ENCODE results near the gene TRPM2. TPM values are rescaled to one million over a fixed set of nuclear protein-coding genes. Genes with fewer than 3 reads are reported as not detected.

Gene TRPM2
- total RNA-seq, 2 donors from 2014 or later: 1.6 to 12.5 TPM

- Mint-ChIP-seq H3K27ac (no peak overlapping the region), H3K9me3 (peaks cover 18% of the 10 kb centered on the region)
These were observed 130.1 kb downstream of the TRPM2 start for GRCh38 chr21:44483288-44484237.

GRCh38 chr21:44484498-44485253 is 131.3 kb downstream of the TRPM2 start:
- DNase-seq: no peak
- peak overlapping the region; percentile 89 for H3K27ac Mint-ChIP-seq
- Histone ChIP-seq H3K36me3 (ENCODE audit: control insufficient read depth, insufficient read depth, low read length) (peaks cover 8% of the 10 kb centered on the region), H3K4me3 (ENCODE audit: low read length) (peak overlapping the region; percentile 64), H3K27ac (ENCODE audit: low read depth, low read length) (no peak overlapping the region), H3K9me3 (ENCODE audit: control insufficient read depth, low read length) (peaks cover 24% of the 10 kb centered on the region), H3K4me1 (ENCODE audit: control insufficient read depth, insufficient read depth, low read length) (no peaks in the 10 kb centered on the region), H3K9ac (ENCODE audit: extremely low read depth, low read length, poor library complexity, severe bottlenecking) (no peak overlapping the region), H3K27me3 (ENCODE audit: control insufficient read depth, insufficient read depth, low read length, poor library complexity, severe bottlenecking) (no peaks in the 10 kb centered on the region)
- WGBS, 2 experiments (ENCODE audit: insufficient coverage in 1 of 2, insufficient read length in 1 of 2): 94 to 98% methylated on average over 7 to 23 of the region's 43 CpGs
- H3K4me3 Mint-ChIP-seq: peak overlapping the region; percentile 79
- H3K9me3 Mint-ChIP-seq: peaks cover 11% of the 10 kb centered on the region
- H3K4me1 Mint-ChIP-seq: peaks cover 13% of the 10 kb centered on the region
- H3K36me3 Mint-ChIP-seq (ENCODE audit: low read depth): peaks cover 12% of the 10 kb centered on the region
- H3K27me3 Mint-ChIP-seq (ENCODE audit: insufficient read depth): no peaks in the 10 kb centered on the region
- TF ChIP-seq CTCF (conservative IDR thresholded peaks at IDR 0.05): no peak

More at GRCh38 chr21:44483288-44484237, 130.1 kb downstream of the TRPM2 start:
- H3K4me1 Mint-ChIP-seq: peaks cover 13% of the 10 kb centered on the region
- WGBS, 2 experiments (ENCODE audit: insufficient coverage in 1 of 2, insufficient read length in 1 of 2): 92 to 93% methylated on average over 25 to 28 of the region's 28 CpGs
- Histone ChIP-seq H3K9me3 (ENCODE audit: control insufficient read depth, low read length) (peaks cover 26% of the 10 kb centered on the region), H3K36me3 (ENCODE audit: control insufficient read depth, insufficient read depth, low read length) (peaks cover 11% of the 10 kb centered on the region), H3K4me3 (ENCODE audit: low read length) (peak overlapping the region; percentile 64), H3K27ac (ENCODE audit: low read depth, low read length) (no peak overlapping the region), H3K9ac (ENCODE audit: extremely low read depth, low read length, poor library complexity, severe bottlenecking) (no peak overlapping the region), H3K4me1 (ENCODE audit: control insufficient read depth, insufficient read depth, low read length) (no peaks in the 10 kb centered on the region), H3K27me3 (ENCODE audit: control insufficient read depth, insufficient read depth, low read length, poor library complexity, severe bottlenecking) (no peaks in the 10 kb centered on the region)
- H3K36me3 Mint-ChIP-seq (ENCODE audit: low read depth): peaks cover 3% of the 10 kb centered on the region
- H3K4me3 Mint-ChIP-seq: no peak overlapping the region
- H3K27me3 Mint-ChIP-seq (ENCODE audit: insufficient read depth): no peaks in the 10 kb centered on the region
- TF ChIP-seq CTCF (conservative IDR thresholded peaks at IDR 0.05): no peak
- no peak for DNase-seq

GRCh38 chr21:44485254-44485793 is 131.9 kb downstream of the TRPM2 start:
- Mint-ChIP-seq H3K4me3 (peak overlapping the region; percentile 79), H3K27me3 (ENCODE audit: insufficient read depth) (no peaks in the 10 kb centered on the region), H3K9me3 (peaks cover 11% of the 10 kb centered on the region), H3K36me3 (ENCODE audit: low read depth) (peaks cover 18% of the 10 kb centered on the region), H3K4me1 (peaks cover 13% of the 10 kb centered on the region), H3K27ac (peak overlapping the region; percentile 89)
- Histone ChIP-seq H3K9me3 (ENCODE audit: control insufficient read depth, low read length) (peaks cover 24% of the 10 kb centered on the region), H3K9ac (ENCODE audit: extremely low read depth, low read length, poor library complexity, severe bottlenecking) (no peak overlapping the region), H3K4me1 (ENCODE audit: control insufficient read depth, insufficient read depth, low read length) (no peaks in the 10 kb centered on the region), H3K27ac (ENCODE audit: low read depth, low read length) (no peak overlapping the region), H3K4me3 (ENCODE audit: low read length) (no peak overlapping the region), H3K27me3 (ENCODE audit: control insufficient read depth, insufficient read depth, low read length, poor library complexity, severe bottlenecking) (no peaks in the 10 kb centered on the region), H3K36me3 (ENCODE audit: control insufficient read depth, insufficient read depth, low read length) (peaks cover 3% of the 10 kb centered on the region)
- 93 to 97% methylated on average over 16 to 25 of the region's 25 CpGs for WGBS, 2 experiments (ENCODE audit: insufficient coverage in 1 of 2, insufficient read length in 1 of 2)
- DNase-seq: peak; percentile 92
- peak; percentile 76 for TF ChIP-seq CTCF (conservative IDR thresholded peaks at IDR 0.05)

Data from endodermal cell (in vitro differentiated cells).